Nephron progenitor cell (in vitro differentiated cells): ENCODE results near the gene SMIM41.

Source experiments
- DNase-seq: peaks from one replicate; pipeline ENCODE4 v3.0.0; 2021
- H3K27ac Mint-ChIP-seq: 2 replicates; pipeline ENCODE4 v1.8.0; 2021; ENCODE audit warnings: mild to moderate bottlenecking, moderate library complexity, mixed read lengths
- H3K27me3 Mint-ChIP-seq: 2 replicates; pipeline ENCODE4 v1.8.0; 2021; ENCODE audit warnings: mild to moderate bottlenecking, low read depth, mixed read lengths; ENCODE audit not compliant: poor library complexity
- H3K36me3 Mint-ChIP-seq: 2 replicates; pipeline ENCODE4 v1.8.0; 2021; ENCODE audit warnings: low read depth, mixed read lengths
- H3K4me1 Mint-ChIP-seq: 2 replicates; pipeline ENCODE4 v1.8.0; 2021; ENCODE audit warnings: mixed read lengths
- H3K4me3 Mint-ChIP-seq: 2 replicates; pipeline ENCODE4 v1.8.0; 2021; ENCODE audit warnings: mild to moderate bottlenecking, moderate library complexity, mixed read lengths
- H3K9me3 Mint-ChIP-seq: 2 replicates; pipeline ENCODE4 v1.8.0; 2021; ENCODE audit warnings: mild to moderate bottlenecking, moderate library complexity, mixed read lengths
- TF ChIP-seq, protein P1 (sequence below): fragments of 200-600 bp; sonication (generic); IDR thresholded peaks from 2 replicates; pipeline ENCODE4 v1.5.0; 2021; ENCODE audit warnings: antibody characterized with exemption

SMIM41 gene

GRCh38 chr12:52082988-52083637, 3.6 kb downstream of the SMIM41 start:
- TF ChIP-seq, protein P1, sequence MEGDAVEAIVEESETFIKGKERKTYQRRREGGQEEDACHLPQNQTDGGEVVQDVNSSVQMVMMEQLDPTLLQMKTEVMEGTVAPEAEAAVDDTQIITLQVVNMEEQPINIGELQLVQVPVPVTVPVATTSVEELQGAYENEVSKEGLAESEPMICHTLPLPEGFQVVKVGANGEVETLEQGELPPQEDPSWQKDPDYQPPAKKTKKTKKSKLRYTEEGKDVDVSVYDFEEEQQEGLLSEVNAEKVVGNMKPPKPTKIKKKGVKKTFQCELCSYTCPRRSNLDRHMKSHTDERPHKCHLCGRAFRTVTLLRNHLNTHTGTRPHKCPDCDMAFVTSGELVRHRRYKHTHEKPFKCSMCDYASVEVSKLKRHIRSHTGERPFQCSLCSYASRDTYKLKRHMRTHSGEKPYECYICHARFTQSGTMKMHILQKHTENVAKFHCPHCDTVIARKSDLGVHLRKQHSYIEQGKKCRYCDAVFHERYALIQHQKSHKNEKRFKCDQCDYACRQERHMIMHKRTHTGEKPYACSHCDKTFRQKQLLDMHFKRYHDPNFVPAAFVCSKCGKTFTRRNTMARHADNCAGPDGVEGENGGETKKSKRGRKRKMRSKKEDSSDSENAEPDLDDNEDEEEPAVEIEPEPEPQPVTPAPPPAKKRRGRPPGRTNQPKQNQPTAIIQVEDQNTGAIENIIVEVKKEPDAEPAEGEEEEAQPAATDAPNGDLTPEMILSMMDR, result peak; percentile 97
- peaks cover 70% of the 10 kb centered on the region for H3K4me1 Mint-ChIP-seq
- H3K27ac Mint-ChIP-seq, result no peak overlapping the region
- DNase-seq, result peak; percentile 82
- no peak overlapping the region for H3K4me3 Mint-ChIP-seq
- peaks cover 2% of the 10 kb centered on the region for H3K36me3 Mint-ChIP-seq
- peaks cover 25% of the 10 kb centered on the region for H3K27me3 Mint-ChIP-seq
- H3K9me3 Mint-ChIP-seq, result no peaks in the 10 kb centered on the region

- TF ChIP-seq, protein P1, result peak; percentile 46
- peaks cover 73% of the 10 kb centered on the region for H3K4me1 Mint-ChIP-seq
- H3K9me3 Mint-ChIP-seq, result no peaks in the 10 kb centered on the region
- H3K36me3 Mint-ChIP-seq, result no peaks in the 10 kb centered on the region
- DNase-seq, result no peak
- no peak overlapping the region for H3K4me3 Mint-ChIP-seq
- H3K27me3 Mint-ChIP-seq, result peaks cover 26% of the 10 kb centered on the region
- H3K27ac Mint-ChIP-seq, result peak overlapping the region; percentile 0
Measured at GRCh38 chr12:52083638-52083996, 4.1 kb downstream of the SMIM41 start.

GRCh38 chr12:52084491-52085231, 5.2 kb downstream of the SMIM41 start:
- H3K27me3 Mint-ChIP-seq, result peaks cover 35% of the 10 kb centered on the region
- H3K4me1 Mint-ChIP-seq, result peaks cover 69% of the 10 kb centered on the region
- TF ChIP-seq, protein P1, result no peak
- no peak overlapping the region for H3K27ac Mint-ChIP-seq
- H3K4me3 Mint-ChIP-seq, result no peak overlapping the region
- H3K9me3 Mint-ChIP-seq, result no peaks in the 10 kb centered on the region
- no peak for DNase-seq
- H3K36me3 Mint-ChIP-seq, result no peaks in the 10 kb centered on the region

- peaks cover 42% of the 10 kb centered on the region for H3K27me3 Mint-ChIP-seq
- peak overlapping the region; percentile 6 for H3K4me3 Mint-ChIP-seq
- peaks cover 62% of the 10 kb centered on the region for H3K4me1 Mint-ChIP-seq
- no peaks in the 10 kb centered on the region for H3K9me3 Mint-ChIP-seq
- H3K36me3 Mint-ChIP-seq, result no peaks in the 10 kb centered on the region
- TF ChIP-seq, protein P1, result no peak
- DNase-seq, result no peak
- no peak overlapping the region for H3K27ac Mint-ChIP-seq
Measured at GRCh38 chr12:52085682-52086180, 6.2 kb downstream of the SMIM41 start.

DNA sequence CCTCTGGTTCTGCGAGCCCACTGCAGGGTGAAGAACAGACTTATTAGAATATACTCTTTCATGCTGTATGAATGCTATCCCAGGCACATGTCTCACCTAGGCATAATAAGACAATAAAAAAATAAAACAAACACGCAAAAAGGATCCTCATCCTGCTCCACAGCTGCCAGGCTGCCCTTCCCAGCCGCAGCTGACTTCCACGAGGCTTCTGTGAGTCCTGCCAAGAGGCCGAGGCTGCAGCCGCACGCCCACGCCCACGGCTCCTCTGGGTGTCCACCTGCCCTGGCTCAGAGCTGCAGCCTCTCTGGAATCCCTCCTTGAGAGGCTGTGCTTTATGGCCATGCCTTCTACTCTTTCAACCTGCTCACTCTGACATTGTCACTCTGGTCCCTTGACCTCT, 6.9 kb downstream of the SMIM41 start:
- TF ChIP-seq, protein P1, result no peak
- peaks cover 61% of the 10 kb centered on the region for H3K4me1 Mint-ChIP-seq
- H3K27me3 Mint-ChIP-seq, result peaks cover 44% of the 10 kb centered on the region
- no peaks in the 10 kb centered on the region for H3K9me3 Mint-ChIP-seq
- no peak overlapping the region for H3K27ac Mint-ChIP-seq
- no peak overlapping the region for H3K4me3 Mint-ChIP-seq
- DNase-seq, result no peak
- H3K36me3 Mint-ChIP-seq, result no peaks in the 10 kb centered on the region
